ENCODE measurements around the gene SLC47A2.

SLC47A2 gene

DNA sequence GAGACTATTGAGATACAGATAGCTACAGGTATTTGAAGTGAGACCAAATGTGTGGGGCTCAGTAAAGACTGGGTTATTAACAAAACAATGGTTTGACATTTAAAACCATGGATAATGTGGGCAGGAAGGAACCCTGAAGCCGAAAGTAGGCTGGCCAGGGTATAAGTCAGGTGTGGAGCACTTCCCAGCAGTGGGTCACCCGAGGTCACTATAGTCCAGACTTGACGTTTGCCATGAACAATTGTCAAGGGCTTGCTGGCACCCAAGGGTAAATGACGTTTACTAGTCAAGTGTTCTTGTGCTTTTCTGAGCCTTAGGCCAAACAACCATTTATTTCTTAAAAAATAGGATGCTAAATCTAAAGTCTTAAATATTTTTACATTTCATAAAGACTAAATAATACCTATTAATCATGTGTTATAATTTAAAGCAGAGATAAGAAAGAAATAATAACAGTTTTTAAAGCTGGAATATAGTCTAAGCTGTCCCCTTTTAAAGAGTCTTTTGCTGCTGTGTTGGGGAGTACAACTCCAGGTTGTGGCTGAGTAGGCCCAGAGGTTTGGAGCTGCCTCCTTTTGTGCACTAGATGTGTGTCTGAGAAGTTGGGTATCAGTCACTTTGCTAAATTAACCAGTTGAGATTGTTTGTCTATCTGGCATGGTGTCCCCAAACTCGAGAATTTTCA, 52.1 kb downstream of the SLC47A2 start:
- no peak for DNase-seq

DNA sequence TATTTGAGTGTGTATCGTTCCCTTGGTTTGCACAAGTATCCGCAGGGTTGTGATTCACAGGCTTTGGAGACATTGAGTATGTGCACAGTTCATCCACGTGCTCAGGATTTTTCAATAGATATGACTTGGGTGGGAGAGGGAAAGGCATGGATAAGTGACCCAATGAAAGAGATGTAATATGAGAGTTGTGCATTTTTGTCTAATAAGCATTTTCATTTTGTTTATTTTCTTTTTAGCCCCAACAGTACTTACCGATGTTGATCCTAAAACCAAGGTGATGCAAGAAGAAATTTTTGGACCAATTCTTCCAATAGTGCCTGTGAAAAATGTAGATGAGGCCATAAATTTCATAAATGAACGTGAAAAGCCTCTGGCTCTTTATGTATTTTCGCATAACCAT, 53.3 kb downstream of the SLC47A2 start:
- DNase-seq: no peak

DNA sequence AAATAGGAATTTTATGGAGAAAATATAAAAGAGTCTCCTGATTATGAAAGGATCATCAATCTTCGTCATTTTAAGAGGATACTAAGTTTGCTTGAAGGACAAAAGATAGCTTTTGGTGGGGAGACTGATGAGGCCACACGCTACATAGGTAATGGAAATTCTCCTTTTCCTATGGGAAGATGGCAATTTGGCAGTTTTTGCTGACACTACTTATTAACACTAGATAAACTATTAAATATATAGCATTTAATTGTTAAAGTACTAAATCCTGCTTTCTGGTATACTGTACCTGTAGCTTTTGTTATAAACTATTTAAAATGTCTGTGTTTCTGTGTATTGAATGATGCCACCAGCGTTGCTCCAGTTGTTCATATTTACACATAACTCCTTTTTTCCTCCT, 55.3 kb downstream of the SLC47A2 start:
- DNase-seq: no peak

DNA sequence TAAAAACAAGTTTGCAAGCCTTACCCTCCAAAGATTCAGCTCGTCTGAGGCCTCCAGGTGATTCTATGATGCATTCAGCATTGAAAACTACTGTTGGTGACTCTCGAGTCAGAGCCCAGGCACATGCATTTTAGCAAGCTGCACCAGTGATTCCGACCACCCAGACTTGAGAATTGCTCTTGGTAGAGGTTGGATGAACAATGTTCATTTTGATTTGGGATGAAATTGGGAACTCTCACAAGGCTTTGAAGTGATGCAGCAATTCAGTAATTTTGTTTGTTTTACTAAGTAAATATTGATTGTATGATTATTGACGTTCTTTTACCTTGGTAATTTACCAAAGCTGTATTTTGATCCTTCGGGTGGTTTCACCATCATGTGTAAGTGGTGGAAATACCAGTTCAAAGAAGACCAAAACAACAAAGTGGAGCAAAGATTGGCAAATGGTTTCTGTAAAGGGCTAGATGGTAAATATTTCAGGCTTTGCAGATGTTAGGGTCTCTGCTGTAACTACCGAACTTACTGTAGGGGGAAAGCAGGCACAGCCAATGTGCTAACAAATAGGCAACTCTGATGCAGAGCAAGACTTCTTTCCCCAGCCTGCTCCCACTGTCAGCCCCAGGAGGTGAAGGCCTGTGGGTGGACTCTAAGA, 56.0 kb downstream of the SLC47A2 start:
- no peak for DNase-seq

DNA sequence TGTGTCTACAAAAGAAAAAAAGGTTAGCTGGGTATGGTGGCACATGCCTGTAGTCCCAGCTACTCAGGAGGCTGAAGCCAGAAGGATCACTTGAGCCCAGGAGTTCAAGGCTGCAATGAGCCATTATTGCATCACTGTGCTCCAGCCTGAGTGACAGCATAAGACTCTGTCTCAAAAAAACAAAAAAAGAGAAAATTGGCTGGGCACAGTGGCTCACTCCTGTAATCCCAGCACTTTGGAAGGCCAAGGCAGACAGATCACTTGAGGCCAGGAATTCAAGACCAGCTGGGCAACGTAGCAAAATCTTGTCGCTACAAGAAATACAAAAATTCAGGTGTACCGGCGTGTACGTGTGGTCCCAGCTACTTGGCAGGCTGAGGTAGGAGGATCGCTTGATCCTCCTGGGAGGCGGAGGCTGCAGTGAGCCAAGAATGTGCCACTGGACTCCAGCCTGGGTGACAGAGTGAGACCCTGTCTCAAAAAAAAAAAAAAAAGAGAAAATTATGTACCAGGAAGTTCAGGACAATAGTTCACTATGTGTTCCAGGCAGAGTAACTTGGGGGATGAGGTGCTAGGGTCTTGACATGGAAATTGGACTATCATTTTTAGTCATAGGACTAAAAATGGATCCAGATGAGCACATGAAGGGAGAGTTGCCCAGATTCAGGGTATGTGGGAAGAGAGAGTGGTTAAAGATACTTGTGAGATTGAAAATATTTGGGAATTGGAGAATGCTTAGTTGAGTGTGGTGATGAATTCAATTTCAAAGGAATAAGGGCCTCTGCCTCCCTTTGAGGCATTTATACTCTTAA, 56.8 kb downstream of the SLC47A2 start:
- DNase-seq: no peak

DNA sequence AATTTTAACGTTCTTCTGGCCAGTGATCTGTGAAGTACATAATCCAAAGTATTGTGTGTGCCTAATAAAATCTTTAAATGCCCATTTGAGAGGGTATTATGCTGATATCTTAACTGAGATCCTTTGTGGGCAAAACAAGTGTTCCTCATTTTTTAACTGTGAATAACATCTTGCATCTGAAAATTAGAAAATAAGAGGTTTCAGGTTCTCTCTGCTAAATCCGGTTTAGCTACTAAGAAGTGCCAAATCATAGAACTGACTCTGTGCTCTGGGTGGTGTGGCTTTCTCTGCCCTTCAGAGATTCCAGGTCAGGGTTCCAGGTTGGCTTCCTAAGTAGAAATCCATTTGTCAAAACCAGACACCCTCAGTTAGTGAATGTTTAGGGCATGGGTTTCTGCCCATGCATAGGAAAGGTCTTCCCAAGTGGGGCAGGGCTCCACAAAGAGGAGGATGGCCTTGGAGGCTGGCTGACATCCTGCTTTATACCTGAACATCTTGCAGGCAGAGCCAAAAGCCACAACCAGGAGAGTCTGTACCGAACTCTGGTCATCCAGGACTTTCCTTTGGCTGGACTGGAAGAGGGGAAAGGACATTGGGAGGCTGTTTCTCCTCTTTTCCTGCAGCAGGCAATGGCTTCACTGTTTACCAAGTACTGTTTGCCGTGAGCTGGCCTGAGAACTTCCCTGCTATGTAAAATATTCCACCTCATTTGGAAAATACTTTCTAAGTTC, 59.4 kb downstream of the SLC47A2 start:
- no peak for DNase-seq

DNA sequence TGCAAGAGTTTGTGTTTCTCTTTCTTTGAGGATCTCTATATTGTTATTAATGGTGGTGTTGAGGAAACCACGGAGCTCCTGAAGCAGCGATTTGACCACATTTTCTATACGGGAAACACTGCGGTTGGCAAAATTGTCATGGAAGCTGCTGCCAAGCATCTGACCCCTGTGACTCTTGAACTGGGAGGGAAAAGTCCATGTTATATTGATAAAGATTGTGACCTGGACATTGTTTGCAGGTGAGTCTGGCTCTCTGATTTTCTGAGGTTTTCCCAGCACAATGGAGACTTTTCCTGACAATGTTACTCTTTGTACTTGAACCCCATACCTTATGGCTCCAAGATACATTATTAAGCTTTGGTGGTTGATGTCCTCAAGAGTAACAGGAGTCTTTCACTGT, 60.0 kb downstream of the SLC47A2 start:
- DNase-seq: no peak

DNA sequence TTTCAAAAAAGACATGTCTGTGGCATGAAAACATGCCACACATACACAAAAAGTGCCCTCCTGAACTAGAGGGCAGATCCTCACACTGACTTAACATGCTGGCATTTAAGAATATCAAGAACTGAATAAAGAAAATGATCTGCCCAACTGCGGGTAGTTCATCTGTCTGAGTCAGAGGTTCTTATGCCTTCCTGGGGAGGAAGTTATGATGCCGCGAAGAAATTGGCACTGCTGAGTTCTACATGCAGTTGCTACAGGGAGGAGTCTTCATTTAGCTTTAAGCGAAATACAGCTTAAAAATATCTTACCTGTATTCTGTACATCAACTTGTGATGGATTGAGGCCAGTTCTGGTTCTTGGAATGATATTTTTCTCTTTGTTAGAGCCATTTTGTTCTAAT, 61.5 kb downstream of the SLC47A2 start:
- DNase-seq: no peak

- no peak for DNase-seq
Observed at GRCh38 chr17:19654342-19654886, 62.0 kb downstream of the SLC47A2 start.

DNA sequence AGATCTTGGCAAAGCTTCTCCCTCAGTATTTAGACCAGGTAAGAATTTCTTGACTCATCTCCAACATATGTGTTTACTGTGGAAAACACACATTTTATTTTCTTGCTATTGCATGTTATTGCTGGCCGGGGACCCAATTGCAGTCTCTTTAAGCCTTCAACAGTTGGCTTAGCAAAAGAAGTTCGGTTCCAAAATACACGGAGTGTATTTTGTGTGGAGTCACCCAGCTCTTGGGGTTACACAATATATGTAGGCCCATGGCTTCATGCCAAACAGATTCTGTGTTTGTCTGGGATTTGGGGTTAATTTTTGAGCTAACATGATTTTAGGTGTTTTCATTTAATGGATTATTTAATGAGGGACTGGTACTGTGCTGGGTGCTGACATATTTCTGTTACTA, 63.8 kb downstream of the SLC47A2 start:
- DNase-seq: no peak

GRCh38 chr17:19651451-19652238, 64.7 kb downstream of the SLC47A2 start:
- no peak for DNase-seq

DNA sequence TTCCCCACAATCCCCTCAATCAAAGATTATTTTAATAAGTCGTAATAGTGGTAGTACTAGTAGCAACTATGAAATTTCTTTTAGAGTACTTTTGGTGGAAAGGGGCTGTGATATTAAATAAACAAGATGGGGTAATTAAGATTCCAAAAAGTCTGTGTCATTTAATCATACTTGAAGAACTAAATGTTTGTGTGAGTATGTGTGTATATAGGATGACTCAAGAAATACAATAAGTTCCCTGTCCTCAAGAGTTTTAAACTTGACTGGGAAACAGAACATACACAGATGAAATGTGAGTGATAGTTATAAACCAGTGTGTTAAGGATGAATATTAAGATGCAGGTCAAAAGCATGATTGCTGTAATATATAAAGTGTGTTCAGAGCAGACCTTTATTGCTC, 65.6 kb downstream of the SLC47A2 start:
- no peak for DNase-seq

DNA sequence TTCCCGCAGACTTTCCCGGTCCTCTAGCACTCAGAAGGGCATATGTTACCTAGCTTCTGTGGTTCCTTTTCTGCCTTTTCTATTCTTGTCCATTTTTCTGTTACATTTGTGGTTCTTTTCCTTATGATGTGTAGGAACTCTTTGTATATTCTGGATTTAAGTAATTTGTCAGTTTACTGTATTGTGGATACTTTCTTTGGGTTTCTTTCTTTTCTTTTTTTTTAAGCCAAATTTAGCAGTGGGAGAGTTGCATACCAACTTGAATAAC, 67.2 kb downstream of the SLC47A2 start:
- DNase-seq: no peak

GRCh38 chr17:19648475-19649273, 67.7 kb downstream of the SLC47A2 start, which contains the start of gene ALDH3A2:
TSS of gene ALDH3A2 (plus strand) at chr17:19648751. CDS start at chr17:19648972, 221 bp downstream.
- peak; percentile 90 for DNase-seq

DNA sequence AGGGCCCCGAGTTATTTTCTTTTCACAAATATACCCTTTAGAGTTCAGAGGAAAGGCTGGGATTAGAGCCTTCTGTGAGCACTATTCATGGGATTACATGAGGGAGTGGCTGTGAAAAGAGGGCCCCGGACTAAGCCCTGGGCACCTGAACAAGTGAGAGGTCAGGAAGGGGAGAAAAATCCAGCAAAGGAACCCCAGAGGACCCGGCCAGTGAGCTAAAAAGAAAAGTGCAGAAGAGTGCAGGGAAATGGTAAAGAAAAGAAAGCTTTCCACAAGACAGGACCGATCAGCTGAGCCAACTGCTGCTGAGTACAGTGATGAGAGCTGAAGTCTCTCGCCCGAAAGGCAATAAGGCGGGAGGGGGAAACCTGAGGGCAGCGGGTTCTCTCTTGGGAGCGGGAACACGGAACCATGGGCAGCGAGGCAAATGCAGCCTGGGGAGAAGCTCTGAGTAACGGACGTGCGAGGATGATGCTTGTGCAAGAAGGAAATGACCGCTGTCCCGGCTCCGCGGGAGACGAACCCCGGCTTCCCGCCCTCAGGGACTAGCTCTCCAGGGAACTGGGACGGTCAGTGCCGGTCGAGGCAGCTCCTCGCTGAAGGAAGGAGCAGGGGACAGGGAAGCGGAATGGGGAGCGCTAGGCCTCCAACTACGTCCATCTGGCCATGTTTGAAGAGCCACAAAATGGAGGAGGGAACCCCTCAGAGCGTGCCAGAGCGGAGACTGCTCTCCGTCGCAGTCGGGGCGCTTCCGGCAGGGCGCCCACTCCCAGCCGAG, 68.5 kb downstream of the SLC47A2 start:
- no peak for DNase-seq

DNA sequence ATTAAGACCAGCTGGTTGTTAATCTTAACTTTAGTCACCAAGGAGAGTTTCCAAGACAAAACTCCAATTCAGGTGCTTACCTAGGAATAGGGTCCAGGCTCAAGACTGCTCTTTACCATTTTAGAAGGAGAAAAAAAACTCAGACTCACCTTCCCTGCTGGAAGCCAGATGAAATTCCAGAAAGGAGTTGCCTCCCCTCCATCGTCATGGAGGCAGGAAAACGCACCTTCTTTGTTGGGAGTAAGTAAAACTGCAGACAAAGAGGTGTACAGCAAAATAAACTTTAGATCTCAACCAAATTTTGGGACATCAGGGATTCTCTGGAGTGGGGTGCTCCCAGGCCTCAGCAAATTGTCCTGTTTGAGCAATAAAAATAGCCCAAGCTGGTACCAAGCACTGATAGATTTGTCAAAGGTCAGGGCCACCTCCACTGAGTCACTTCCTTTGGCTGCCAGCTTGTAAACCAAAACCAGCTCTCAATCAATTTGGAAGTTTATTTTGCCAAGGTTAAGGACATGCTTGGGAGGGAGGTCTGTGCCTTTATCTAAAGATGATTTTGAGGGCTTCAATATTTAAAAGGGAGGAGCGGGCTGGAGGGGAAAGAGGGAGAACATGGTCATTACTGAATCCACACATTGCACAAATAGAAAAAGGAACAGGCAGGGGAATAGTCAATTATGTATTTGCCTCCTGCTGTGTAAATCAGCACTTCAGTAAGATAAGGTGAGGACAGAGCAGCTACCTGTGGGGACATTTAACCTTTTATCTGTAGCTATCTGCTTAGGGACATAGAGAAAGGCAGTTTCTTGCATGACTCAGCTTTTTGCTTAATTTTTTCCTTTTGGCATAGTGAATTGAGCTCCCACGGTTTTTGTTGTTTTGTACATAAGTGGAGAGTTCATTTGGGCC, 69.3 kb downstream of the SLC47A2 start:
- DNase-seq: no peak

DNA sequence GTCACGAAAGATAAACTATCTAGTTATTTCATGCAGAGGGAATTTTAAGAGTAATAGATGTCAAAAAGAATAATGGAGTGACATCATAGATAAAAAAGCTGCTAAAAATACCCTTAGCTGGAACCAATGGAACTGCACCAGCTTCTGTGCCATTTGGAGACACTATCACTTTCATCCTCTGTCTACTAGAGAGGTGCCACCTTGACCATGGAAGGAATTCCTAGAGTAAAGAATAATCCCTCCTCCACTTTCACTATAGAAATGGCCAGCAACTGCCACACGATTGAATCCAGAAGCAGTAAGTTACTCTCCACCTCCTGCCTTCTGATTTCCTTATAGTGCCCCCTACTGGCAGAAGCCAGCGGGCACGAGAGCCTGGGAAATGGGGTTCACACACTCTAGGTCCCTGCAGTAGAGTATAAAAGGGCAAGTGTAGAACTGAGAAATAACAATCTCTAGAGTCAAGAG, 70.6 kb downstream of the SLC47A2 start:
- DNase-seq: peak; percentile 27

DNA sequence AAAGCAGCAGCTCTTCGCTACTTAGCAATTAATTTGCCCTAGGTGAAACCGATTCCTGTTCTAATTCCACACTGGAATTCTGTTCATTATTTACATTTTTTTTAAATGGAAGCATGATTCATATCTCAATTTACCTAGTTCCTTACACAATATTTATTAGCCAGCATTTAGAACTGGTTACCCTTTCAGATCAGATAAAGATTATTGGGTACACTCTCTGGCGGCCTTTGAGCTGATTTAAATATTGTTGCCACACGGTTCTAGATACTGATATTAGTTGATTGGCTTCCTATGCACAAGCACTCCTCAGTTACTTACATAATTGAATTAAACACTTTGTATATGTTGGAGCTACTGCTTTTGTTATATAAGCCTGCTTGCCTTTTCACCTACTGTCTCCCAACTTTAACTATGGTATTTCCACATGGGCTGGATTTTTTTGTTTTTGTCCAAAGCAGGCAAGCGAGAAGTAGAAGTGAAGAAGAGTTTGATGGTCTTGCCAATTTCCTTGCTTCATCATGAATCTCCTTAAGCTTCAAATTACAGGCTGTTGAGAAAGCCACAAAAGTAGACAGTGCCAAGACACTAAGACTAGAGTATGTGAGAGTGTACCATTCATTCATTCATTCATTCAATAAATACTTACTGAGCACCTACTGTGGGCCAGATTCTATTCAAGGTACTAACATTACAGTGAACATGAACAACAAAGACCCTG, 71.7 kb downstream of the SLC47A2 start:
- no peak for DNase-seq

Measured in activated gamma-delta T cell treated with Interleukin-2 at 50 U/mL for 16 hours (primary cell).